ENCODE results near the gene NMRK2.
"Not testable (repeated sequence)": the region's sequence is repeated elsewhere in the genome, so short reads cannot be mapped to it uniquely, and the experiment has no call there.

Gene NMRK2, protein sequence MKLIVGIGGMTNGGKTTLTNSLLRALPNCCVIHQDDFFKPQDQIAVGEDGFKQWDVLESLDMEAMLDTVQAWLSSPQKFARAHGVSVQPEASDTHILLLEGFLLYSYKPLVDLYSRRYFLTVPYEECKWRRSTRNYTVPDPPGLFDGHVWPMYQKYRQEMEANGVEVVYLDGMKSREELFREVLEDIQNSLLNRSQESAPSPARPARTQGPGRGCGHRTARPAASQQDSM

GRCh38 chr19:3932931-3933810 is at the start of gene NMRK2:
TSS of gene NMRK2 (plus strand) at chr19:3933069. CDS start at chr19:3933672, 603 bp downstream.
- in situ Hi-C loops (cut with HindIII; ENCODE audit: low sequenced_read_pairs), result no loop called here

DNA sequence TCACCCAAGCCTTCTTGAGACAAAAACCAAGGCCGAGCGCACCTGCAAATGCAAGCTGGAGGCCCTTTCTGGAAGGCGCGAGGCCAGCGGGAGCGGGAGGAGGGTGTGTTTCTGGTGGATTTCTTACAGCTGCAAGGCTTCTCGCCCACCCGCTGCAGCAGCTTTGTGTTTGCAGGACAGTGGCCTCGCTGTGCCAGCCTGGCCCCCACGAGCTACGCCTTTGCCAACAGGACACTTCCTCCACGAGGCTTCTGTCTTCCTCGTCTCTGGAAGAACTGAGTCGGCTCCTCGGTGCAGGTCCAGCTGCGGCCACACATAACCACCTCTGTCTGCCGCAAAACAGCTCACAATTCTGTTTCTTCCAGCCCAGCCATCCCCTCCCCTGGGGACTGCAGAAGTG is 42.3 kb upstream of the NMRK2 start:
- in situ Hi-C loops (cut with HindIII; ENCODE audit: low sequenced_read_pairs), result no loop called here

DNA sequence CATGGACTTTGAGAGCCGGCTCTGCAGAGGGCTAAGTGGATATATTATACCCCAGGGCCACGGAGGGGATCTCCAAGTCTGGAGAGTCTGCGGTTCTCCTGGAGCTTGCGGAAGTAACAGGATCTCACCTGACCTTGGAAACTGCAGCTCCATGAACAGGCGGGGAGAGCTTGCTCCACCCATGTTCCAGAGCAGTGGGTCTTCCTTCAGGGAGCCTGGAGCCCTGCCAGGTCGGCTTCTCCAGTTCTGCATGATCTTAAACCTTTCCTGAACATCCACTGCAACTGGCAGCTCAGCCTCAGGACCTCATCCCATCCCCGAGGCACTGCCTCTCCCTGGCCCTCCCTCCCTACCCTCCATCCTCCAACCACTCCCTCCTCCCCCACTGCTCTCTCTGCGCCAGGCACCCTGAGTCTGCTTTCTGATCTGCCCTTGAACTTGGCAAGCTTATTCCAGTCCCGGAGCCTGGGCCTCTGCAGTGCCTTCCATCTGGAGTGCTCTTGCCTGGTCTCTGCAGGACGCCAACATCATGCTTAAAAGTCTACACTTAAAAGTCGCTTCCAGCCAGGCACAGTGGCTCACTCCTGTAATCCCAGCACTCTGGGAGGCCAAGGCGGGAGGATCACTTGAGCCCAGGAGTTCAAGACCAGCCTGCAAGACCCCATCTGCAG is 39.2 kb upstream of the NMRK2 start:
- in situ Hi-C loops (cut with HindIII; ENCODE audit: low sequenced_read_pairs), result no loop called here

DNA sequence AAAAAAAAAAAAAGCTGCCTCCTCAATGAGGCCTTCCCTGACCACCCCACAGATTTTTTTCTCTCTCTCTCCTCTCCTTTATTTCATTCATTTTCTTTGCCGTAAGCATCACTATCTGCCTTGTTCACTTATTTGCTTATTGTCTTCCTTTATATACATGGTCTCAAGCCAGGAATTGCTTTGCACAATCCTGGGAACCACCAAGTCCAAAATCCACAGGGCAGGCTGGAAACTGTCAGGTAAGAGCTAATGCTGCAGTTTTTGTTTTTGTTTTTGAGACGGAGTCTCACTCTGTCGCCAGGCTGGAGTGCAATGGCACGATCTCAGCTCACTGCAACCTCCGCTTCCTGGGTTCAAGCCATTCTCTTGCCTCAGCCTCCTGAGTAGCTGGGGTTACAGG is 37.9 kb upstream of the NMRK2 start:
- in situ Hi-C loops (cut with HindIII; ENCODE audit: low sequenced_read_pairs), result not testable (repeated sequence)

DNA sequence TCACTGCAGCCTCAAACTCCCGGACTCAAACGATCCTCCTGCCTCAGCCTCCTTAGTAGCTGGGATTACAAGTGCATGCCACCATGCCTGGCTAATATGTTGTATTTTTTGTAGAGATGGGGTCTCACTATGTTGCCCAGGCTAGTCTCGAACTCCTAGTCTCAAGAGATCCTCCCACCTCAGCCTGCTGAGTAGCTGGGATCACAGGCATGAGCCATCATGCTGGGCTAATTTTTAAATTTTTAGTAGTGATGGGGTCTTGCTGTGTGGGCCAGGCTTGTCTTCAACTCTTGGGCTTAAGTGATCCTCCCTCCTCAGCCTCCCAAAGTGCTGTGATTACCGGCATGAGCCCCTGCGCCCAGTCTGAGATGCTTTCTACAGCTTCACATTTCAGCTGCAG is 37.1 kb upstream of the NMRK2 start:
- in situ Hi-C loops (cut with HindIII; ENCODE audit: low sequenced_read_pairs), result no loop called here

DNA sequence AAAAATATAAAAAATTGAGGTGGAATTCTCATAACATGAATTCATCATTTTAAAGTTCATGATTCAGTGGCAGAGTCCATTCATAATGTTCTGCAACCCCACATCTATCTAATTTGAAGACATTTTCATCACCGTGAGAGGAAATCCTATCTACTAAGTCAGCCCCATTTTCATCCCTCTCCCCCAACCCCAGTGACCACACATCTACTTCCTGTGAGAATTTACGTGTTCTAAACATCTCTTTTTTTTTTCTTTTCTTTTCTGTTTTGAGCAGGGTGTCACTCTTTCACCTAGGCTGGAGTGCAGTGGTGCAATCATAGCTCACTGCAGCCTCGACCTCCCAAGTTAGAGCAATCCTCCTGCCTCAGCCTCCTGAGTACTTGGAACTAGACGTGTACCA is 34.9 kb upstream of the NMRK2 start:
- in situ Hi-C loops (cut with HindIII; ENCODE audit: low sequenced_read_pairs), result no loop called here

- in situ Hi-C loops (cut with HindIII; ENCODE audit: low sequenced_read_pairs), result no loop called here
These were observed 34.4 kb upstream of the NMRK2 start for GRCh38 chr19:3898426-3898825.

DNA sequence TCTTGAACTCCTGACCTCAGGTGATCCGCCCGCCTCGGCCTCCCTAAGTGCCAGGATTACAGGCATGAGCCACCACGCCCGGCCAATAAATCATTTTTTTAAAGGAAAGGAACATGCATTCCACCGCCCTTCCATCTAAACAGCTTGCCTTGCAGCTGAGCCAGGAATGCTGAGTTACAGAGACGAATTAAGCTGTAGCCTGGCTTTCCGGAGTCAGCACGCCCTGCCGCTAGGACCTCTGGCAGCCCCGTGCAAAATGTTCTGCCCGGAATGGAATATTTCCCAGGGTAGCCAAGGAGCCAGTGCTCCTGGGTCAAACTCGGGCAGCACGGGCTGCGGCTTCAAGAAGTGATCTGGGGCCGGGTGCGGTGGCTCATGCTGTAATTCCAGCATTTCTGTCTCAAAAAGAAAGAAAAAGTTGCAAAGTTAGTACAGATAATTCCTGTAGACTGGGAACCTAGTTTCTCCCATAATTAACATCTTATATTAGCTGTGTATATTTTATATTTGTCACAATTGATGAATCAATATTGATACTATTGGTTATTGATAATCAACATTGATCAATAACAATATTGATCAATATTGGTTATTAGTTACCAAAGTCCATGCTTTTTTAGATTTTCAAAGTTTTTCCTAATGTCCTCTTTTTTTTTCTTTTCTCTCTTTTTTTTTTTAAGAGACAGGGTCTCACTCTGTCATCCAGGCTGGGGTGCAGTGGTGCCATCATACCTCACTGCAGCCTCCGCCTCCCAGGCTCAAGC is 33.2 kb upstream of the NMRK2 start:
- in situ Hi-C loops (cut with HindIII; ENCODE audit: low sequenced_read_pairs), result no loop called here

DNA sequence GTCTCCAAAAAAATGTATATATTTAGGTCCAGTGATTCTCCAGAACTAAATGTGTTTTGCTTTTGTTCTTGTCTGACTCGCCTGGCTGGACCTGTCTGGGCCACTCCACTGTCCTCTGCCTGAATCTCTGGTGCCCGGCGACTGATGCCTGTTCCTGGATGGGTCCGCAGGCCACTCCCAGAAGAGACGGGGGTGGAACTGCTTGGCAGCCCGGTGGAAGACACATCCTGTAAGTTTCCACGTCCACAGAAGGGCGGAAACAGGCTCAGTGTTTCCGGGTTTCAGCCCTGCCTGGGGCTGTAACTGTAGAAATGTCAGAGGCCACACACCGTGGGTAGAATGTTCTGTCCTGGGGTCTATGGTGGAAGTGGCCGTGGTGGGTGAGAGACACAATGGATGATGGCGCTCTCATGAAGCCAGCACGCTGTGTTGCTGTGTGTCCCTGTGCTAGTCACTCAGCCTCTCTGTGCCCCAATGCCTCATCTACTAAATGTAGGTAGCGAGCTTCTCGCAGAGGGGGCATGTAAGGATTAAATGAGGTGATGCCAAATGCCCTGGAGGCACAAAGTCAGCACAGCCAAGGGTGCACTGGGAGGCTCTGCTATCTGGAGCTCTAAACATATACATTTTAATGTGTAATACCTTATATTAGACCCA is 30.4 kb upstream of the NMRK2 start:
- in situ Hi-C loops (cut with HindIII; ENCODE audit: low sequenced_read_pairs), result no loop called here

- in situ Hi-C loops (cut with HindIII; ENCODE audit: low sequenced_read_pairs), result no loop called here
These were observed 28.6 kb upstream of the NMRK2 start for GRCh38 chr19:3904233-3904632.

DNA sequence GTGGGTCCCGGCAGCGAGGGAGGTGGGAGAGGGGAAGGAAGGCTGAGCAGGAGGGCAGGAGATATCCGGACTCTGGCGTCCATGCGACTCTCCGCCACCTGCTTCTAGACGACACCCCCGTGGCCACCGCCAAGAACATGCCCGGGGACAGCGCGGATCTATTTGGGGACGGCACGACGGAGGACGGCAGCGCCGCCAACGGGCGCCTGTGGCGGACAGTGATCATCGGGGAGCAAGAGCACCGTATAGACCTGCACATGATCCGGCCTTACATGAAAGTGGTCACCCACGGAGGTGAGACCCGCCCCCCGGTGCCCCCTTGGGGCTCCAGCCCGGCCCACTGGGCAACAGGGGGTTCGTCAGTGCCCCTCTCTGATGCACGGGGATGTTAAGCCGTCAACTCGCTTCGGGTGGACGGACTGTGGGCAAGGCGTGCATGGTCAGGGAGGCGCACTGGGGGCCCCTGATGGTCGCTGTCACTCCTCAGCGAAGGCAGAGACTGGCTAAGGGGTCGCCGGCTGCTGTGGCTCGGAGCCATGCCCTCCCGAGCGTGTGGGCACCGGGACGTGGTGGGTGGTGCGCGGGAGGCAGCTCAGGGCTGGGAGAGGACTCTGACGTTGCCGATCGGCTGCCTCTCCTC is 25.1 kb upstream of the NMRK2 start:
- in situ Hi-C loops (cut with HindIII; ENCODE audit: low sequenced_read_pairs), result no loop called here

DNA sequence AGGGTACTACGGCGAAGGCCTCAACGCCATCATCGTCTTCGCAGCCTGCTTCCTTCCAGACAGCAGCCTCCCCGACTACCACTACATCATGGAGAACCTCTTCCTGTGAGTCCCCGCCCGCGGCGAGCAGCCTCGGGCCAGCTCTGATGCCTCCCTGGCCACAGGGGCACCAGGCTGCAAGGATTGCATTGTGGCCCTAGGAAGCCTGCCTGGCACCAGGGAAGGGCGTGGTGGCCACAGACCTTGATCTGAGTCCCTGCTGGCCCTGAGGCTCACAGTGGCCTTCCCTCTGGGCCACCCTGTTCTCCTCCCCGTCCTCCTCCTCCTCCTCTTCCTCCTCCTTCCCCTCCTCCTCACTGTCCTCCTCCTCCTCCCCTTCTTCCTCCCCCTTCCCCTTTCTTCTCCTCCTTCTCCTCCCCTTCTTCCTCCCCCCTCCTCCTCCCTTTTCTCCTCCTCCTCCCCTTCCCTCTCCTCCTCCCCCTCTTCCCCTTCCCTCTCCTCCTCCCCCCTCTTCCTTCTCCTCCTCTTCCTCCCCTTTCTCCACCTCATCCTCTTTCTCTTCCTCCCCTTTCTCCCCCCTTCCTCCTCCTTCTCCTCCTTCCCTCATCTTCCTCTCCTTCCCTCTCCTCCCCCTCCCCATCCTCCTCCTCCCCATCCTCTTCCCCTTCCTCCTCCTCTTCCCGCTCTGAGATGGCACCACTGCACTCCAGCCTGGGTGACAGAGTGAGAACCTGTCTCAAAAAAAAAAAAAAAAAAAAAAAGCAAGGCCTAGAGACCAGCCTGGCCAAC is 24.4 kb upstream of the NMRK2 start:
- in situ Hi-C loops (cut with HindIII; ENCODE audit: low sequenced_read_pairs), result no loop called here

GRCh38 chr19:3910105-3910504 is 22.8 kb upstream of the NMRK2 start:
- in situ Hi-C loops (cut with HindIII; ENCODE audit: low sequenced_read_pairs), result no loop called here

DNA sequence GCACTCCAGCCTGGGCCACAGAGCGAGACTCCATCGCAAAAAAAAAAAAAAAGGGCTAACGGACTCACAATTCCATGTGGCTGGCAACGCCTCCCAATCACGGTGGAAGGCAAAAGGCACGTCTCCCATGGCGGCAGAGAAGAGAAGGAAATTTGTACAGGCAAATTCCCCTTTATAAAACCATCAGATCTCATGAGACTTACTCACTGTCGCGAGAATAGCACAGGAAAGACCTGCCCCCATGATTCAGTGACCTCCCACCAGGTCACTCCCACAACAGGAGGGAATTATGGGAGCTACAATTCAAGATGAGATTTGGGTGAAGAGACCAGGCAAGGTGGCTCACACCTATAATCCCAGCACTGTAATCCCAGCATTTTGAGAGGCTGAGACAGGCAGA is 18.7 kb upstream of the NMRK2 start:
- in situ Hi-C loops (cut with HindIII; ENCODE audit: low sequenced_read_pairs), result no loop called here

DNA sequence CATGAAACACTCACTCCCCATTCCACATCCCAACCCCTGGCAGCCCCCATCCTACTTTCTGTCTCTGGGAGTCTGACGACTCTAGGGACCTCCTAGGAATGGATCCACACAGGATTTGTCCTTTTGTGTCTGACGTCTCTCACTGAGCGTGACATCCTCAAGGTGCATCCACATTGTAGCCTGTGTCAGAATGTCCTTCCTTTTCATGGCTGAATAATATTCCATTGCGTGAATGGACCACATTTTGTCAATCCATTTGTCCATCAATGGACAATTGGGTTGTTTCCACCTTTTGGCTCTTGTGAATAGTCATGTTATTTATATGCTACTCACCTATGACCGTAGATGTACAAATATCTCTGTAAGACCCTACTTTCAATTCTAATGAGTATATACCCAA is 16.8 kb upstream of the NMRK2 start:
- in situ Hi-C loops (cut with HindIII; ENCODE audit: low sequenced_read_pairs), result no loop called here

DNA sequence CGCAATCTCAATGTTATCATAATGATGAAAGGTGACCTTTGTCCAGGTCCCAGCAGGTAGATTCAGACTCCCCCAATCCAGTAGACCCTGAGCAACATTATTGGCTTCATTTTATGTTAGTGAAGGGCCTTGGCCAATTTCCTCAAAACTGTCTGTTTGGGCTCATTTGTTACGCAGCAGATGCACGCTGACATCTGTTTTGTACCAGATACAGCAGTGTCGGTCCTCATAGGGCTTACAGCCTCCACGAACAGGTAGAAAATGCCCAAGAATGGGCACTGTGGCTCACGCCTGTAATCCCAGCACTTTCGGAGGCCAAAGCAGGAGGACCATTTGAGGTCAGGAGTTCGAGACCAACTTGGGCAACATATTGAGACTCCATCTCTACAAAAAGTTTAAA is 13.1 kb upstream of the NMRK2 start:
- in situ Hi-C loops (cut with HindIII; ENCODE audit: low sequenced_read_pairs), result no loop called here

DNA sequence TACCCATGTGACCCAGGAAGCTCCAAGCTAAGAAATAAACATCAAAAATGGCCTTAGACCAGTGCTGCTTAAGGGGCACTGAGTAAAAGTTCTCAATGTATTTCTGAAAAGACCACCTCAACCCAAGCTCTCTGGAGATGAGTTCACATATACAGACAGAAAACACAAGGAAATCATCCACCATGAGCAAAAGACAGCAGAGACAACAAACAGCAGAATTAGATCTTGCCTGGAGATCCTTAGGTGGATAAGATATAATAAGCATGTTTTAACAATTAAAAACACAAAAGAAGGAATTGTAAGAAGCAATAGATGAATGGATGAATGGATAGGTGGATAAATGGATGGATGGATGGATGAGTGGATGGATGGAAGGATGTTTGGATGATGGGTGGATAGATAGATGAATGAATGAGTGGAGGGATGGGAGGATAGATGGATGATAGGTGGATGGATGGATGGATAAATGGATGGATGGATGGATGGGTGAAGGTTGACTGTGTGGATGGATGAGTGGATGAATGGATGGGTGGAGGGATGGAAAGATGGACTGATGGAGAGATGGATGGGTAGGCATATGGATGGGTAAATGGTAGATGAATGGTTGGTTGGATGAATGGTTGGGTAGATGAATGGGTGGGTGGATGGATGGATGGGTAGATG is 9.6 kb upstream of the NMRK2 start:
- in situ Hi-C loops (cut with HindIII; ENCODE audit: low sequenced_read_pairs), result no loop called here

DNA sequence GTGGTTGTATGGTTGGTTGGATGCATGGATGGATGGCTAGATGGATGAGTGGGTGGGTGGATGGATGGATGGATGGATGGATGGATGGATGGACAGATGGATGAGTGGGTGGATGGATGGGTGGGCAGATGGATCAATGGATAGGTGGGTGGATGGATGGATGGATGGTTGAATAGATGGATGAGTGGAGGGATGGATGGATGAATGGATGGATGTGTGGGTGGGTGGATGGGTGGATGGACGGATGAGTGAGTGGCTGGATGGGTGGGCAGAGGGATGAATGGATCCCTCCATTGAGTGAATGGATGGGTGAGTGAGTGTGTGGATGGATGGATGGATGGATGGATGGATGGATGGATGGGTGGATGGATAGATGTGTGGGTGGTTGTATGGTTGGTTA is 9.0 kb upstream of the NMRK2 start:
- in situ Hi-C loops (cut with HindIII; ENCODE audit: low sequenced_read_pairs), result no loop called here

DNA sequence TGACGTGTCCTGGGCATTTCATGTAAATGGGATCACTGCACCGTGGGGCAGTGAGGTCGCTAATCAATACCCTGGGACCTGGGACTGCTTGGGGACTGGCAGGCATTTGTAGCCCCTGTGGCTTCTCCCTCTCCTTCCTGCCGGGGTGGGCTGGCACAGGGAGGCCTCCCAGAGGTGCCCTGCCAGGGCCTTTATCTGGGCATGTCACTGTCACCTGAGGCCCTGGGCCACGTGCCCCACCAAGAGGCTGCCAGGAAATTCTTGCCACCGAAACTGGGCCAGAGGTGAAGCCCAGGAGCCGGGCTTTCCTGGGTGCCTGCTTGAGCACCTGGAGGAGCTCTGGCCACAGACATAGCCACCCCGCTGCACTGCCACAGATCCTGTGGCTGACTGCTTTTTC is 1.8 kb upstream of the NMRK2 start:
- in situ Hi-C loops (cut with HindIII; ENCODE audit: low sequenced_read_pairs), result no loop called here

All from DLD1 (cell line).